ENCODE measurements around the gene VWDE.
"Not testable (repeated sequence)": the region's sequence is repeated elsewhere in the genome, so short reads cannot be mapped to it uniquely, and the experiment has no call there.

VWDE gene

GRCh38 chr7:12403287-12404181 is at the start of gene VWDE:
Gene VWDE (minus strand): TSS chr7:12403865. CDS start chr7:12403716, 149 bp downstream.
- peak; percentile 95 for DNase-seq

GRCh38 chr7:12453136-12453535 is 49.5 kb upstream of the VWDE start:
- DNase-seq, result not testable (repeated sequence)

GRCh38 chr7:12450615-12451014 is 47.0 kb upstream of the VWDE start:
- no peak for DNase-seq

GRCh38 chr7:12444785-12445184 is 41.1 kb upstream of the VWDE start:
- no peak for DNase-seq

GRCh38 chr7:12440229-12440628 is 36.6 kb upstream of the VWDE start:
- DNase-seq, result no peak

- peak; percentile 93 for DNase-seq
These were observed 33.4 kb upstream of the VWDE start for GRCh38 chr7:12436896-12437535.

GRCh38 chr7:12436126-12436525 is 32.5 kb upstream of the VWDE start:
- DNase-seq, result peak; percentile 38

- peak; percentile 36 for DNase-seq
These were observed 30.5 kb upstream of the VWDE start for GRCh38 chr7:12434012-12434642.

GRCh38 chr7:12431886-12432556 is 28.4 kb upstream of the VWDE start:
- peak; percentile 58 for DNase-seq

GRCh38 chr7:12425311-12425710 is 21.6 kb upstream of the VWDE start:
- no peak for DNase-seq

GRCh38 chr7:12423997-12424745 is 20.5 kb upstream of the VWDE start:
- no peak for DNase-seq

GRCh38 chr7:12423355-12423996 is 19.8 kb upstream of the VWDE start:
- no peak for DNase-seq

GRCh38 chr7:12422554-12423320 is 19.1 kb upstream of the VWDE start:
- DNase-seq, result no peak

- no peak for DNase-seq
These were observed 14.8 kb upstream of the VWDE start for GRCh38 chr7:12418452-12418851.

GRCh38 chr7:12415072-12415471 is 11.4 kb upstream of the VWDE start:
- DNase-seq, result no peak

GRCh38 chr7:12412407-12412806 is 8.7 kb upstream of the VWDE start:
- DNase-seq, result no peak

- no peak for DNase-seq
These were observed 6.9 kb upstream of the VWDE start for GRCh38 chr7:12410523-12410922.

- no peak for DNase-seq
These were observed 5.5 kb upstream of the VWDE start for GRCh38 chr7:12409097-12409711.

GRCh38 chr7:12407652-12408051 is 4.0 kb upstream of the VWDE start:
- DNase-seq, result not testable (repeated sequence)

- no peak for DNase-seq
These were observed 1.3 kb downstream of the VWDE start for GRCh38 chr7:12402365-12402725.

Data from NCI-H69 (cell line).